ENCODE data around the gene RNF166.

The RNF166 gene

GRCh38 chr16:88739139-88739976, 33.1 kb upstream of the RNF166 start:
- no peak for DNase-seq (ENCODE audit: low spot score)

GRCh38 chr16:88738151-88739084, 32.2 kb upstream of the RNF166 start:
- no peak for DNase-seq (ENCODE audit: low spot score)

- DNase-seq (ENCODE audit: low spot score), result peak; percentile 88
Measured at GRCh38 chr16:88737298-88738150, 31.3 kb upstream of the RNF166 start.

- DNase-seq (ENCODE audit: low spot score), result no peak
Measured at GRCh38 chr16:88736496-88736895, 30.3 kb upstream of the RNF166 start.

GRCh38 chr16:88736088-88736487, 29.9 kb upstream of the RNF166 start:
- no peak for DNase-seq (ENCODE audit: low spot score)

GRCh38 chr16:88735616-88736015, 29.4 kb upstream of the RNF166 start:
- DNase-seq (ENCODE audit: low spot score), result no peak

GRCh38 chr16:88735121-88735520, 28.9 kb upstream of the RNF166 start:
- no peak for DNase-seq (ENCODE audit: low spot score)

- no peak for DNase-seq (ENCODE audit: low spot score)
Measured at GRCh38 chr16:88734361-88734728, 28.1 kb upstream of the RNF166 start.

- DNase-seq (ENCODE audit: low spot score), result no peak
Measured at GRCh38 chr16:88733630-88734360, 27.6 kb upstream of the RNF166 start.

GRCh38 chr16:88732961-88733294, 26.7 kb upstream of the RNF166 start:
- DNase-seq (ENCODE audit: low spot score), result no peak

- DNase-seq (ENCODE audit: low spot score), result no peak
Measured at GRCh38 chr16:88732172-88732960, 26.2 kb upstream of the RNF166 start.

GRCh38 chr16:88731699-88732098, 25.5 kb upstream of the RNF166 start:
- peak; percentile 74 for DNase-seq (ENCODE audit: low spot score)

GRCh38 chr16:88730632-88731607, 24.7 kb upstream of the RNF166 start:
- no peak for DNase-seq (ENCODE audit: low spot score)

GRCh38 chr16:88727871-88728270, 21.7 kb upstream of the RNF166 start:
- no peak for DNase-seq (ENCODE audit: low spot score)

- no peak for DNase-seq (ENCODE audit: low spot score)
Measured at GRCh38 chr16:88726981-88727380, 20.8 kb upstream of the RNF166 start.

- DNase-seq (ENCODE audit: low spot score), result no peak
Measured at GRCh38 chr16:88726408-88726749, 20.2 kb upstream of the RNF166 start.

- DNase-seq (ENCODE audit: low spot score), result no peak
Measured at GRCh38 chr16:88725609-88726407, 19.6 kb upstream of the RNF166 start.

- DNase-seq (ENCODE audit: low spot score), result no peak
Measured at GRCh38 chr16:88724855-88725555, 18.8 kb upstream of the RNF166 start.

Measured in AG08396 (cell line).